Astrocyte (in vitro differentiated cells and primary cell): ENCODE measurements around the gene CA10. TPM values are rescaled to one million over a fixed set of nuclear protein-coding genes. Genes with fewer than 3 reads are reported as not detected.

Experiments
- DNase-seq: peaks from one replicate; pipeline ENCODE4 v3.0.0-alpha.2; 2010; ENCODE audit warnings: low read depth
- FAIRE-seq: peaks from 2 replicates; lab custom pipeline; 2011; peaks lifted over from hg19 to GRCh38; lab: Jason Lieb, UNC
- H2AFZ ChIP-seq: 2 replicates; pipeline ENCODE4 v1.6.0; 2012; ENCODE audit warnings: low read depth, low read length, inconsistent platforms
- H3K27ac ChIP-seq: 2 replicates; pipeline ENCODE4 v1.5.1; 2011; ENCODE audit warnings: low read depth, low read length, inconsistent platforms
- H3K27me3 ChIP-seq: 2 replicates; pipeline ENCODE4 v1.6.0; 2011; ENCODE audit warnings: low read length, inconsistent platforms; ENCODE audit not compliant: insufficient read depth
- H3K36me3 ChIP-seq: 2 replicates; pipeline ENCODE4 v1.5.1; 2011; ENCODE audit warnings: low read length, inconsistent platforms; ENCODE audit not compliant: insufficient read depth
- H3K4me1 ChIP-seq: 2 replicates; pipeline ENCODE4 v1.5.1; 2011; ENCODE audit warnings: low read length, inconsistent platforms; ENCODE audit not compliant: insufficient read depth
- H3K4me2 ChIP-seq: 2 replicates; pipeline ENCODE4 v1.6.0; 2012; ENCODE audit warnings: low read length, inconsistent platforms
- H3K4me3 ChIP-seq: 2 replicates; pipeline ENCODE4 v1.5.1; 2011; ENCODE audit warnings: low read depth, mild to moderate bottlenecking, low read length, inconsistent platforms; ENCODE audit not compliant: insufficient read depth
- H3K79me2 ChIP-seq: 2 replicates; pipeline ENCODE4 v1.6.0; 2012; ENCODE audit warnings: mild to moderate bottlenecking, low read length, inconsistent platforms; ENCODE audit not compliant: insufficient read depth
- H3K9ac ChIP-seq: 2 replicates; pipeline ENCODE4 v1.6.0; 2012; ENCODE audit warnings: mild to moderate bottlenecking, low read length, inconsistent platforms
- H3K9me3 ChIP-seq: 2 replicates; pipeline ENCODE4 v1.5.1; 2012; ENCODE audit warnings: low read depth, mild to moderate bottlenecking, low read length, inconsistent platforms; ENCODE audit not compliant: insufficient read depth
- H4K20me1 ChIP-seq: 2 replicates; pipeline ENCODE4 v1.6.0; 2012; ENCODE audit warnings: low read length, inconsistent platforms; ENCODE audit not compliant: insufficient read depth
- H3K27ac Mint-ChIP-seq: one replicate; pipeline ENCODE4 v1.8.0; 2021; ENCODE audit warnings: mild to moderate bottlenecking, mixed read lengths; ENCODE audit not compliant: unreplicated experiment
- H3K27me3 Mint-ChIP-seq: one replicate; pipeline ENCODE4 v1.8.0; 2021; ENCODE audit warnings: low read depth, mixed read lengths; ENCODE audit not compliant: unreplicated experiment
- H3K36me3 Mint-ChIP-seq: one replicate; pipeline ENCODE4 v1.8.0; 2021; ENCODE audit warnings: low read depth, mixed read lengths; ENCODE audit not compliant: unreplicated experiment
- H3K4me1 Mint-ChIP-seq: one replicate; pipeline ENCODE4 v1.8.0; 2021; ENCODE audit warnings: low read depth, mixed read lengths; ENCODE audit not compliant: unreplicated experiment
- H3K4me3 Mint-ChIP-seq: one replicate; pipeline ENCODE4 v1.8.0; 2021; ENCODE audit warnings: mild to moderate bottlenecking, moderate library complexity, mixed read lengths; ENCODE audit not compliant: unreplicated experiment
- H3K9me3 Mint-ChIP-seq: one replicate; pipeline ENCODE4 v1.8.0; 2021; ENCODE audit warnings: mild to moderate bottlenecking, mixed read lengths; ENCODE audit not compliant: unreplicated experiment
- EZH2 ChIP-seq: IDR thresholded peaks from 2 replicates; pipeline ENCODE4 v1.6.1; 2012; ENCODE audit warnings: mild to moderate bottlenecking, low read length, inconsistent platforms; ENCODE audit not compliant: insufficient read depth
- total RNA-seq: library from RNA; stranded (reverse); gene quantifications from 2 replicates; pipeline ENCODE4 v1.2.1, GENCODE V29; 2021
- TF ChIP-seq, protein P1 (sequence below): IDR thresholded peaks from 2 replicates; pipeline ENCODE4 v1.5.1; 2011; ENCODE audit warnings: low read depth, mild to moderate bottlenecking, inconsistent platforms, low read length, moderate library complexity; ENCODE audit not compliant: insufficient read depth

The CA10 gene
- total RNA-seq, 1 donor from 2014 or later = 0.43 TPM

DNA sequence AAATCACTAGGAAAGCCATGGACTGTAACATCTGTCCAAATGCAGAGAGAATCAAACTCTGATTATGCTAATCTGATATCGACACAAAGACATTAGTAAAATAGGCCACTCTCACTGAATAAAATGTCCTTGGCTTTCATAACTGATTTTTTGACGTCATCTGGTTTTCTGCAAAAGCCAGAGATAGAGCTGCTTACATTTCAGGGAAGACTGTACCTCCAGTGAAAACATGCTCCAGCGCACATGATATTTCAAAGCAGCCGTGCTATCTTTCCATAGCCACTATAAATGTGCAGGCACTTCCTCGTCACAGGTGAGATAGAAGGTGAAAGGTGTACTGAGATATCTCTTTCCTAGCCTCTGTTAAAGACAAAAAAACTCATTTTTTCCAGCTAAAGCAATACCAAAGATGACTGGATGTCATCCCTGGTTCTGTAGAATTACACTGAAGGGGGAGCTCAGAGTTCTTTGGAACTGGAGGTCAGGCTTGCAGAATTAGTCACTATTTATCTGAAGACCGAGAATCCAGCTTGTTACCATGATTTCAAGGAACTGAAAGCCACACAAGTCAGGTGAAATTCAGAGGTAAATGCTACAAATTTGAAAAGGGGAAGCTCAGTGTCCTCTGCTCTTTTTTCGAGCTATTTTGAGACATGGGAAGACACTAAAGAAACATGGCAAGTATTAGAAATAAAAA is 249.5 kb downstream of the CA10 start:
- DNase-seq = no peak
- Histone ChIP-seq H3K4me3 (no peak overlapping the region), H3K4me2 (no peak overlapping the region), H3K9me3 (peaks cover 3% of the 10 kb centered on the region), H3K9ac (no peak overlapping the region), H2AFZ (no peak overlapping the region), H3K79me2 (no peaks in the 10 kb centered on the region), H3K4me1 (no peaks in the 10 kb centered on the region), H3K27me3 (no peaks in the 10 kb centered on the region), H3K27ac (no peak overlapping the region), H4K20me1 (no peaks in the 10 kb centered on the region), H3K36me3 (no peaks in the 10 kb centered on the region)
- no peaks in the 10 kb centered on the region for H3K9me3 Mint-ChIP-seq
- TF ChIP-seq EZH2 = no peak
- TF ChIP-seq, protein P1, sequence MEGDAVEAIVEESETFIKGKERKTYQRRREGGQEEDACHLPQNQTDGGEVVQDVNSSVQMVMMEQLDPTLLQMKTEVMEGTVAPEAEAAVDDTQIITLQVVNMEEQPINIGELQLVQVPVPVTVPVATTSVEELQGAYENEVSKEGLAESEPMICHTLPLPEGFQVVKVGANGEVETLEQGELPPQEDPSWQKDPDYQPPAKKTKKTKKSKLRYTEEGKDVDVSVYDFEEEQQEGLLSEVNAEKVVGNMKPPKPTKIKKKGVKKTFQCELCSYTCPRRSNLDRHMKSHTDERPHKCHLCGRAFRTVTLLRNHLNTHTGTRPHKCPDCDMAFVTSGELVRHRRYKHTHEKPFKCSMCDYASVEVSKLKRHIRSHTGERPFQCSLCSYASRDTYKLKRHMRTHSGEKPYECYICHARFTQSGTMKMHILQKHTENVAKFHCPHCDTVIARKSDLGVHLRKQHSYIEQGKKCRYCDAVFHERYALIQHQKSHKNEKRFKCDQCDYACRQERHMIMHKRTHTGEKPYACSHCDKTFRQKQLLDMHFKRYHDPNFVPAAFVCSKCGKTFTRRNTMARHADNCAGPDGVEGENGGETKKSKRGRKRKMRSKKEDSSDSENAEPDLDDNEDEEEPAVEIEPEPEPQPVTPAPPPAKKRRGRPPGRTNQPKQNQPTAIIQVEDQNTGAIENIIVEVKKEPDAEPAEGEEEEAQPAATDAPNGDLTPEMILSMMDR = no peak
- H3K36me3 Mint-ChIP-seq = no peaks in the 10 kb centered on the region
- H3K4me3 Mint-ChIP-seq = no peak overlapping the region
- H3K27ac Mint-ChIP-seq = no peak overlapping the region
- H3K4me1 Mint-ChIP-seq = no peaks in the 10 kb centered on the region
- FAIRE-seq = no peak
- H3K27me3 Mint-ChIP-seq = peaks cover 8% of the 10 kb centered on the region

DNA sequence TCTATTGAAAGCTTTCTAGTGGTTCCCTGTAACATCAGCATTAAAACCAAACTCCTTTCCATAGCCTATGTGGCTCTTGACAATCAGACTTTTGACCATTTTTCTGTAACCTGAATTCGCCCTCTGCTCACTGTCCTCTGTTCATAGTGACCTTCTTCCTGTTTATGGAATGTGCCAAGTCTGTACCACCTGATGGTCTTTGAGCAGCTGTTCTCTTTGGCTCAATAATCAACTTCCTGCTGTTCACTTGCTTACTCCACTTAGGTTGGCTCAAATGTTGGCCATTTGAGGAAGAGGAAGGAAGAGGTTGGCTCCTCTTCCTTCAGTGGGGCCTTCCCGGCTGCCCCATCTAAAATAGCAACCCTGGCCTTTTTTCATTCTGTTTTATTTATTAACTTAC is 251.5 kb downstream of the CA10 start:
- Histone ChIP-seq H3K9me3 (peaks cover 3% of the 10 kb centered on the region), H3K79me2 (no peaks in the 10 kb centered on the region), H2AFZ (no peak overlapping the region), H3K4me3 (no peak overlapping the region), H3K36me3 (no peaks in the 10 kb centered on the region), H4K20me1 (no peaks in the 10 kb centered on the region), H3K27me3 (no peaks in the 10 kb centered on the region), H3K4me1 (no peaks in the 10 kb centered on the region), H3K4me2 (no peak overlapping the region), H3K9ac (no peak overlapping the region), H3K27ac (no peak overlapping the region)
- Mint-ChIP-seq H3K9me3 (no peaks in the 10 kb centered on the region), H3K27me3 (peaks cover 2% of the 10 kb centered on the region), H3K27ac (no peak overlapping the region), H3K36me3 (no peaks in the 10 kb centered on the region), H3K4me1 (no peaks in the 10 kb centered on the region), H3K4me3 (no peak overlapping the region)
- FAIRE-seq = no peak
- no peak for DNase-seq
- TF ChIP-seq EZH2 = no peak
- TF ChIP-seq, protein P1 = no peak

GRCh38 chr17:51904379-51904778 is 254.1 kb downstream of the CA10 start:
- no peak for DNase-seq

More at GRCh38 chr17:51904379-51904778, 254.1 kb downstream of the CA10 start:
- no peak overlapping the region for H3K27ac Mint-ChIP-seq
- no peak overlapping the region for H2AFZ ChIP-seq
- no peaks in the 10 kb centered on the region for H3K27me3 ChIP-seq
- no peak overlapping the region for H3K4me3 Mint-ChIP-seq
- H3K9me3 ChIP-seq = peaks cover 3% of the 10 kb centered on the region
- no peak overlapping the region for H3K4me2 ChIP-seq
- H3K4me1 ChIP-seq = no peaks in the 10 kb centered on the region
- no peaks in the 10 kb centered on the region for H3K4me1 Mint-ChIP-seq
- no peak overlapping the region for H3K9ac ChIP-seq
- H3K27ac ChIP-seq = no peak overlapping the region
- no peaks in the 10 kb centered on the region for H3K36me3 ChIP-seq
- H3K36me3 Mint-ChIP-seq = no peaks in the 10 kb centered on the region
- TF ChIP-seq, protein P1 = no peak
- no peak for TF ChIP-seq EZH2
- H4K20me1 ChIP-seq = no peaks in the 10 kb centered on the region
- H3K27me3 Mint-ChIP-seq = peaks cover 2% of the 10 kb centered on the region
- no peaks in the 10 kb centered on the region for H3K9me3 Mint-ChIP-seq
- H3K79me2 ChIP-seq = no peaks in the 10 kb centered on the region
- FAIRE-seq = no peak
- no peak overlapping the region for H3K4me3 ChIP-seq
